ENCODE data around the gene METTL9.

Gene METTL9

GRCh38 chr16:21613781-21614180, 14.4 kb downstream of the METTL9 start:
- Histone ChIP-seq H3K36me3 (ENCODE audit: insufficient read depth, low read length) (peaks cover 20% of the 10 kb centered on the region), H3K9me3 (ENCODE audit: low read depth, low read length) (no peaks in the 10 kb centered on the region), H3K27ac (no peak overlapping the region), H3K9ac (ENCODE audit: insufficient read length) (no peak overlapping the region), H3K4me3 (no peak overlapping the region)
- TF ChIP-seq POLR2AphosphoS5 (IDR thresholded peaks at IDR 0.05; ENCODE audit: borderline replicate concordance, low read depth, low read length) (no peak), FOXP2 (optimal IDR thresholded peaks at IDR 0.05; ENCODE audit: control extremely low read depth, extremely low read length, insufficient read depth) (no peak), EZH2 (IDR thresholded peaks at IDR 0.05) (no peak)
- DNase-seq (ENCODE audit: low read depth, low spot score): no peak

- no peak overlapping the region for H3K27ac ChIP-seq
- H3K36me3 ChIP-seq (ENCODE audit: insufficient read depth, low read length): peaks cover 20% of the 10 kb centered on the region
- no peak for DNase-seq (ENCODE audit: low read depth, low spot score)
These were observed 15.5 kb downstream of the METTL9 start for GRCh38 chr16:21614896-21615295.

GRCh38 chr16:21617607-21618006, 18.2 kb downstream of the METTL9 start:
- H3K4me3 ChIP-seq: peak overlapping the region; percentile 54
- no peak for DNase-seq (ENCODE audit: low read depth, low spot score)

More at GRCh38 chr16:21614896-21615295, 15.5 kb downstream of the METTL9 start:
- H3K9me3 ChIP-seq (ENCODE audit: low read depth, low read length): no peaks in the 10 kb centered on the region
- no peak overlapping the region for H3K4me3 ChIP-seq
- H3K9ac ChIP-seq (ENCODE audit: insufficient read length): no peak overlapping the region
- TF ChIP-seq EZH2 (IDR thresholded peaks at IDR 0.05) (no peak), POLR2AphosphoS5 (IDR thresholded peaks at IDR 0.05; ENCODE audit: borderline replicate concordance, low read depth, low read length) (no peak), FOXP2 (optimal IDR thresholded peaks at IDR 0.05; ENCODE audit: control extremely low read depth, extremely low read length, insufficient read depth) (no peak)

GRCh38 chr16:21618281-21618680, 18.9 kb downstream of the METTL9 start:
- Histone ChIP-seq H3K9me3 (ENCODE audit: low read depth, low read length) (no peaks in the 10 kb centered on the region), H3K36me3 (ENCODE audit: insufficient read depth, low read length) (peaks cover 25% of the 10 kb centered on the region), H3K27ac (peak overlapping the region; percentile 96), H3K4me3 (peak overlapping the region; percentile 54), H3K9ac (ENCODE audit: insufficient read length) (peak overlapping the region; percentile 42)
- peak; percentile 91 for DNase-seq (ENCODE audit: low read depth, low spot score)
- TF ChIP-seq EZH2 (IDR thresholded peaks at IDR 0.05): no peak

More at GRCh38 chr16:21617607-21618006, 18.2 kb downstream of the METTL9 start:
- Histone ChIP-seq H3K9ac (ENCODE audit: insufficient read length) (peak overlapping the region; percentile 42), H3K9me3 (ENCODE audit: low read depth, low read length) (no peaks in the 10 kb centered on the region), H3K27ac (peak overlapping the region; percentile 96), H3K36me3 (ENCODE audit: insufficient read depth, low read length) (peaks cover 20% of the 10 kb centered on the region)
- TF ChIP-seq FOXP2 (optimal IDR thresholded peaks at IDR 0.05; ENCODE audit: control extremely low read depth, extremely low read length, insufficient read depth) (no peak), POLR2AphosphoS5 (IDR thresholded peaks at IDR 0.05; ENCODE audit: borderline replicate concordance, low read depth, low read length) (no peak), EZH2 (IDR thresholded peaks at IDR 0.05) (no peak)

GRCh38 chr16:21619765-21620425, 20.5 kb downstream of the METTL9 start:
- Histone ChIP-seq H3K9ac (ENCODE audit: insufficient read length) (peak overlapping the region; percentile 47), H3K4me3 (no peak overlapping the region), H3K36me3 (ENCODE audit: insufficient read depth, low read length) (peaks cover 28% of the 10 kb centered on the region), H3K27ac (peak overlapping the region; percentile 59), H3K9me3 (ENCODE audit: low read depth, low read length) (no peaks in the 10 kb centered on the region)
- no peak for DNase-seq (ENCODE audit: low read depth, low spot score)
- TF ChIP-seq FOXP2 (optimal IDR thresholded peaks at IDR 0.05; ENCODE audit: control extremely low read depth, extremely low read length, insufficient read depth): no peak
- no peak for TF ChIP-seq POLR2AphosphoS5 (IDR thresholded peaks at IDR 0.05; ENCODE audit: borderline replicate concordance, low read depth, low read length)
- no peak for TF ChIP-seq EZH2 (IDR thresholded peaks at IDR 0.05)

GRCh38 chr16:21620592-21620991, 21.2 kb downstream of the METTL9 start:
- Histone ChIP-seq H3K9me3 (ENCODE audit: low read depth, low read length) (no peaks in the 10 kb centered on the region), H3K9ac (ENCODE audit: insufficient read length) (no peak overlapping the region), H3K27ac (0 out of 2 replicates have a peak overlapping the region, but pooled peaks have one; percentile 59), H3K36me3 (ENCODE audit: insufficient read depth, low read length) (peaks cover 35% of the 10 kb centered on the region), H3K4me3 (no peak overlapping the region)
- no peak for TF ChIP-seq POLR2AphosphoS5 (IDR thresholded peaks at IDR 0.05; ENCODE audit: borderline replicate concordance, low read depth, low read length)
- no peak for DNase-seq (ENCODE audit: low read depth, low spot score)

GRCh38 chr16:21622545-21622944, 23.2 kb downstream of the METTL9 start:
- Histone ChIP-seq H3K9me3 (ENCODE audit: low read depth, low read length) (no peaks in the 10 kb centered on the region), H3K36me3 (ENCODE audit: insufficient read depth, low read length) (peaks cover 28% of the 10 kb centered on the region), H3K9ac (ENCODE audit: insufficient read length) (no peak overlapping the region), H3K27ac (0 out of 2 replicates have a peak overlapping the region, but pooled peaks have one; percentile 48), H3K4me3 (no peak overlapping the region)
- TF ChIP-seq POLR2AphosphoS5 (IDR thresholded peaks at IDR 0.05; ENCODE audit: borderline replicate concordance, low read depth, low read length) (no peak), EZH2 (IDR thresholded peaks at IDR 0.05) (no peak), FOXP2 (optimal IDR thresholded peaks at IDR 0.05; ENCODE audit: control extremely low read depth, extremely low read length, insufficient read depth) (no peak)
- no peak for DNase-seq (ENCODE audit: low read depth, low spot score)

GRCh38 chr16:21625026-21625425, 25.6 kb downstream of the METTL9 start:
- Histone ChIP-seq H3K4me3 (no peak overlapping the region), H3K9ac (ENCODE audit: insufficient read length) (no peak overlapping the region), H3K9me3 (ENCODE audit: low read depth, low read length) (0 out of 2 replicates have a peak, but pooled peaks cover 7% of the 10 kb centered on the region), H3K36me3 (ENCODE audit: insufficient read depth, low read length) (peaks cover 52% of the 10 kb centered on the region), H3K27ac (peak overlapping the region; percentile 99)
- DNase-seq (ENCODE audit: low read depth, low spot score): no peak
- TF ChIP-seq EZH2 (IDR thresholded peaks at IDR 0.05) (no peak), POLR2AphosphoS5 (IDR thresholded peaks at IDR 0.05; ENCODE audit: borderline replicate concordance, low read depth, low read length) (no peak), FOXP2 (optimal IDR thresholded peaks at IDR 0.05; ENCODE audit: control extremely low read depth, extremely low read length, insufficient read depth) (no peak)
